Measurements from ENCODE around the gene MS4A15.
"Not testable (repeated sequence)": the region's sequence is repeated elsewhere in the genome, so short reads cannot be mapped to it uniquely, and the experiment has no call there.

Gene MS4A15

GRCh38 chr11:60756307-60757032 lies at the start of gene MS4A15:
TSS of gene MS4A15 (plus strand) at chr11:60756867. CDS start at chr11:60763734, 6,867 bp downstream.
- no peak for DNase-seq

DNA sequence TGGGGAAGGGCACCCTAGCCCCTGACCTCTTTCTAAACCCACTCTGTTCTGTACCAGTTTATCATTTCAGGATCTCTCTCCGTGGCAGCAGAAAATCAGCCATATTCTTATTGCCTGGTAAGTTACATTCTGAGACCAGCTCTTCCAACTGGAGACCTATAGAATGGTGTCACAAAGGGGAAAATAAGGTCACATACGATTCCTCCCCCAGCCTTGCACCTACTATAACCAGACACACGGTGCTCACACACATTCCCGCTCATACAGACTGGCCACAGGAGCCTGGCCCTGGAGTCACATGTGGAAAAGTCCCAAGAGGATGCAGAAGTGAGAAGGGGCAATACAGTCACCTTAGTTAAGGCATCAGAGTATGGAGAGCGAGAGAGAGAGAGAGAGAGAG lies 49.7 kb upstream of the MS4A15 start:
- DNase-seq = no peak

DNA sequence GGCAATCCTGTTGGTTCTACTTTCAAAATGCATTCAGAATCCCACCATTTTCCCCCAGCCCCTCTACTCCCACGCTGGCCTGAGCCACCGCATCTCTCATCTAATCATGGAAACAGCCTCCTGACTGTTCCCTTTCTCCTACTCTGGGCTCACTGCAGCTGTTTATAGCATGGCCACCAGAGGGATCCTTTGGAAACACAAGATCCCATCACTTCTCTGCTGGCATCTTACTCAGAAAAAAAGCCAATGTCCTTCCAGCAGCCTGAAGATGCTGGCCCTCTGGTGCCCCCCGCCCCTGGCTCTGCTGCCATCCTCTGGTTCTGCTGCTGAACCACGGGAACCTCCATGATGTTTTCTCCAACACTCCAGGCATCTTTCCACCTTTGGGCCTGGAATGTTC lies 46.2 kb upstream of the MS4A15 start:
- no peak for DNase-seq

DNA sequence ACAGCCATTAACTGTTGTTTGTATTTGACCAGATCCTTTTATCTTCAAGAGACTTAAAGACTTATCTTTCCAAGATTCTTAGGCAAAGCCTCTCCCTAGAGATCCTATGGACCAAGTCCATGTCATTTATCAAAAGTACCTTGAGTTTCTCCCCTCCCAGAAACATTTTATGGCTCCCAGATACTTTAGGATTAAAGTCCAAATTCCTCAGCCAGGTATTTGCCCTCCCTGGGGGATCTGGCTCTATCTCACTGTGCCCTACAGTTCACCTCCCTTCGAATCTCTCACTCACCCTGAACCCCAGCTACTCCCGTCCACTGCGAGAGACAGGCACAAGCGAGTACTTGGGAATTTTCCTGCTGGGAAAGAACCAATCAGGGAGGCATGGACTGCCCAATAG lies 45.4 kb upstream of the MS4A15 start:
- no peak for DNase-seq

GRCh38 chr11:60713423-60713822 lies 43.2 kb upstream of the MS4A15 start:
- DNase-seq = not testable (repeated sequence)

- peak; percentile 7 for DNase-seq
These were observed 38.7 kb upstream of the MS4A15 start for GRCh38 chr11:60717956-60718355.

- no peak for DNase-seq
These were observed 37.9 kb upstream of the MS4A15 start for GRCh38 chr11:60718524-60719316.

GRCh38 chr11:60719391-60719790 lies 37.3 kb upstream of the MS4A15 start:
- no peak for DNase-seq

DNA sequence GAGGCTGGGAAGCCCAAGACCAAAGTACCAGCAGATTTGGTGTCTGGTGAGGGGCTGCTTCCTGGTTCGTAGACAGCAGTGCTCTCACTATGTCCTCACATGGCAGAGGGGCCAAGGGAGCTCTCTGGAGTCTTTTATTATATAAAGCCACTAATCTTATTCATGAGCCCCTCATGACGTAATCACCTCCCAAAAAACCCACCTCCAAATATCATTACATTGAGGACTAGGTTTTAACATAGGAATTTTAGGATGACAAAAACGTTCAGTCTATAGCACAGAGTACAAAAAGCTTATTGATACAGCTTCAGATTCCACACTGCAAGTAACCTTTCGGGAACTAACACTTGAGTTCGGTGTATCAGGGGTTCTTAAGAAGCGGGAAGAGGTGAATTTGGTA lies 36.2 kb upstream of the MS4A15 start:
- no peak for DNase-seq

DNA sequence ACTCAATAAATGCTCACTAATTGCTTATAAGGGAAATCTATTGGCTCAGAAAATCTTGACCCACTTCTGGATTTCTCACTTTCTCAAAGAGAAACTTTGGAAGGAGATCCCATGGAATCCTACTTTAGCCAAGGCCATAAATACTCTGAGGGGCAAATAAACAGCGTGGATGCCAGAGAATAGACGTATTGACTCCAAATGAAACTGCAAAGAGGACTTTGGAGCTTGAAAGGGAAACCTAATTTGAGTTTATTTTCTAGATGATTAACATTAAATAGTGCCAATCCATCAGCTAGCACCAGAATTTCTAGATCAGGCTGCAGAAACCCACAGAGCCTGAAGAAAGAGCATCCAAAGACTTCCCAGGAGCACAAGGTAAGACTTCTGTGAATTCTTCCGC lies 32.2 kb upstream of the MS4A15 start, which contains the start of gene MS4A18:
TSS of gene MS4A18 (plus strand) at position 301 of the 400 bp plus-strand sequence.
- no peak for DNase-seq

GRCh38 chr11:60725592-60725991 lies 31.1 kb upstream of the MS4A15 start:
- DNase-seq = no peak

DNA sequence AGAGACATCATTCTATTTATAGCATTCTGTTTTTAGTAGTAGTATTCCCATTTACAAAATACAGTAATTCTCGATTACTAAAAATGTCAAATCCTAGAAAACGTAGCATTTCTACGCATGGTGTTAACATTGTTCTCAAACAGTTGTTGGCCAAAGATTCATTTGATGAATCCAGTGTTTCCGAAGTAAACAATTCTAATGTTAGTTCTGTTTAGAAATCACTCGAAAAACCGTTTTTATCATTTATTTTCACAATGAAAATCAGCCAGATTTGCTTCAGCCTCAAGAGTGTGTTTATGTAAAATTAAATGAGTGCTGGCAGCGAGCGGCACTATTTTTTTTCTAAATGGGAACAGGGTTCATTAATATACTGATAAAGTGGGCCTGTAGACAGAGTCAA lies 25.1 kb upstream of the MS4A15 start:
- no peak for DNase-seq

DNA sequence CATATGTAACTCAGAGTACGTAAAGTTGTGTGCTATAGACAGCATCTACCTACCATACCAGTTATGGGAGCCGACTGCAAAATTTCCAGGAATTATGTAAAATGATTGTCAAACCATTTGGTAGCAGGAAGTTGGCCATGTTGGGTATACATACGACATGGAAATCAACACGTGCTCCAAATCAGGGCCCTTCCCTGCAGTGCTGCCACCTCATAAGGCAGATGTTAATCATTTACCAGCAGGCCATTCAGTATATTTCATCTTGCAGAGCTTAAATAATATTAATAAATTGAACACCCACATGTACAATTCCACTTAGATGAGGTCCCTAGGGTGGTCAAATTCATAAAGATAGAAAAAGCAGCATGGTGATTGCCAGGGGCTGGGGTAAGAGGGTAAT lies 22.4 kb upstream of the MS4A15 start:
- DNase-seq = no peak

- DNase-seq = no peak
These were observed 17.6 kb upstream of the MS4A15 start for GRCh38 chr11:60739114-60739513.

- no peak for DNase-seq
These were observed 16.1 kb upstream of the MS4A15 start for GRCh38 chr11:60740573-60740972.

DNA sequence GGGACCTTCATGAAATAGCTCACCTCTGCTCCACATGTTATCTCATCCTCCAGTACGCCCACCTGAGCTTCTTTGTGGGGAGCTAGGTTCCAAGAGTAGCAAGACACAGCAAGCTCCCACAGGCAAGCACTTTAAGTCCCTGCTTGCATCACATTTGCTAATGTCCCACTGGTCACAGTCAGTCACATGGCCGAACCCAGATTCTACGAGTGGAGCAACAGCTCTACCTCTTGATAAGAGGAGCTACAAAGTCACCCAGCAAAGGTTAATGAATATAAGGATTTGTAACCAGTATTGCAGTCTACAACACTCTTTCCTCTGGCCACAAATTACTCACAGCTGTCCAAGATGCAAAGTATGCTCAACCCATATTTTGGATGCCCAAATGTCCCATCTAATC lies 15.2 kb upstream of the MS4A15 start:
- DNase-seq = no peak

GRCh38 chr11:60743058-60743457 lies 13.6 kb upstream of the MS4A15 start:
- no peak for DNase-seq

- DNase-seq = no peak
These were observed 12.6 kb upstream of the MS4A15 start for GRCh38 chr11:60744114-60744513.

DNA sequence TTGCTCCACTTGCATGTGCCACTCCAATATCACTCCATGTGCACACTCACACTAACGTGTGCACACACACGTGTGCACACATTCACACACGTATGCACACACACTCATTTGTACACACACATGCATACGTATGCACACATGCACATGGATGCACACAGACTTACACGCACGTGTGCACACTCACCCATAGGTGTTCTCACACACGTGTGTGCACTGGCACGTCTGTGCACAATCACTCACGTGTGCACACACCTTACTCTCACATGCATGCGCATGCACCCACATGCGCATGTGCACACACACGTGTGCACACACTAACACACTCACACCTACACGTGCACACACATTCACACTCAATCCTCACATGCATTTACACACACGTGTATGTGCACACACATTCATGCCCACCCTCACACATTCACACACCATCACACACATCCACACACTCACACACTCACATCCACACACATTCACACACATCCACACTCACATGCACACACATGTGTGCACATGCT lies 9.3 kb upstream of the MS4A15 start:
- DNase-seq = no peak

- no peak for DNase-seq
These were observed 8.4 kb upstream of the MS4A15 start for GRCh38 chr11:60748225-60748624.

DNA sequence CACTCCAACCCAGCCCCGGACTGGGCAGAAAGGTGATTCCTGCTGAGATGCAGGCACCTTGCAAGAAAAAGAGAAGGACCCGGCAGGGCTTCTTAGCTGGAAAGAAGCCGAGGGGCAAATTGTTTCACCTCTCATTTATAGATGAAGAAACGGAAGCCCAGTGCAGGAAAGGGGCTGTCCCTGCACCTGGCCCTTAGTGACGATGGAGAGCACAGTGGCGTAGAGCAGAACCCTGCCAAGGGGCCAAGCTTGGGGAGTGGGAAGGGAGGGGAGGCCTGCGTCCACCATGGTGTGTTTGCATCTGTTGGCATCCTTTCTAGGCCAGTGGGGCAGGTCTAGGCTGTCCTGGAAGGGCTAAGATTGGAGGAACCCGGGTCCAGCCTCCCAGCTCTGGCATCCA lies 7.8 kb upstream of the MS4A15 start:
- no peak for DNase-seq

- no peak for DNase-seq
These were observed 5.8 kb upstream of the MS4A15 start for GRCh38 chr11:60750911-60751310.

GRCh38 chr11:60753309-60753708 lies 3.4 kb upstream of the MS4A15 start:
- DNase-seq = no peak

- DNase-seq = no peak
These were observed 1.8 kb upstream of the MS4A15 start for GRCh38 chr11:60754887-60755286.
